Measurements from ENCODE around the gene ST6GALNAC3.

DNA sequence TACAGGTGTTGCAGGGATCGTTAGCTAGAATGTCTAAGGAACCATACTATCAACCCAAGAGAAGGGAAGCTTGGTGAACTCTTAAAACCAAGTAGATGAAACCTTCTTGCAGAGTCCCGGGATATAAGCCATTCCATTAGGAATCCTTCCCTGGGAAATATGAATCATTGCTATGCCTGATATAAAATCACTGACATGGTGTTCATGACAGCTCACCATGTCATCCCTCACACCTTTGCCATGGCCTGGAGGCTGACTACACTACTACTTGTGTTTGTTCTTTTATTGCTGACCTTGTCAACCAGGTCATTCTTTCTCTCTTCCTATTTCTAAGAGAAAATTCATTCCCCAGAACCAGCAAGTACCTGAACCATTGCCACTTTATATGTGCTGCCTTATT is 12.1 kb downstream of the ST6GALNAC3 start:
- no peak for TF ChIP-seq POLR2AphosphoS5 (IDR thresholded peaks at IDR 0.05; ENCODE audit: low read depth, low read length)
- TF ChIP-seq, protein P1, sequence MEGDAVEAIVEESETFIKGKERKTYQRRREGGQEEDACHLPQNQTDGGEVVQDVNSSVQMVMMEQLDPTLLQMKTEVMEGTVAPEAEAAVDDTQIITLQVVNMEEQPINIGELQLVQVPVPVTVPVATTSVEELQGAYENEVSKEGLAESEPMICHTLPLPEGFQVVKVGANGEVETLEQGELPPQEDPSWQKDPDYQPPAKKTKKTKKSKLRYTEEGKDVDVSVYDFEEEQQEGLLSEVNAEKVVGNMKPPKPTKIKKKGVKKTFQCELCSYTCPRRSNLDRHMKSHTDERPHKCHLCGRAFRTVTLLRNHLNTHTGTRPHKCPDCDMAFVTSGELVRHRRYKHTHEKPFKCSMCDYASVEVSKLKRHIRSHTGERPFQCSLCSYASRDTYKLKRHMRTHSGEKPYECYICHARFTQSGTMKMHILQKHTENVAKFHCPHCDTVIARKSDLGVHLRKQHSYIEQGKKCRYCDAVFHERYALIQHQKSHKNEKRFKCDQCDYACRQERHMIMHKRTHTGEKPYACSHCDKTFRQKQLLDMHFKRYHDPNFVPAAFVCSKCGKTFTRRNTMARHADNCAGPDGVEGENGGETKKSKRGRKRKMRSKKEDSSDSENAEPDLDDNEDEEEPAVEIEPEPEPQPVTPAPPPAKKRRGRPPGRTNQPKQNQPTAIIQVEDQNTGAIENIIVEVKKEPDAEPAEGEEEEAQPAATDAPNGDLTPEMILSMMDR (IDR thresholded peaks at IDR 0.05), result no peak
- no peak for TF ChIP-seq SIN3A (IDR thresholded peaks at IDR 0.05; ENCODE audit: borderline replicate concordance, insufficient read depth, low read depth, low read length)
